HUES6 (cell line): ENCODE data around the gene C2orf74.

Source experiments
- H3K27ac ChIP-seq: 2 replicates; pipeline ENCODE4 v1.7.0; 2013; ENCODE audit warnings: low read depth, mild to moderate bottlenecking, low read length, inconsistent platforms
- H3K27me3 ChIP-seq: 2 replicates; pipeline ENCODE4 v1.6.1; 2013; ENCODE audit warnings: low read length; ENCODE audit not compliant: control insufficient read depth, insufficient read depth
- H3K36me3 ChIP-seq: 2 replicates; pipeline ENCODE4 v1.6.1; 2013; ENCODE audit warnings: low read length; ENCODE audit not compliant: control insufficient read depth, insufficient read depth
- H3K4me1 ChIP-seq: 2 replicates; pipeline ENCODE4 v1.6.1; 2013; ENCODE audit warnings: low read length; ENCODE audit not compliant: control insufficient read depth, insufficient read depth
- H3K4me3 ChIP-seq: 2 replicates; pipeline ENCODE4 v1.5.1; 2013; ENCODE audit warnings: low read depth, low read length
- H3K9ac ChIP-seq: one replicate; pipeline ENCODE4 v1.6.1; 2013; ENCODE audit warnings: mild to moderate bottlenecking, low read length
- H3K9me3 ChIP-seq: 2 replicates; pipeline ENCODE4 v1.6.1; 2013; ENCODE audit warnings: low read depth, low read length; ENCODE audit not compliant: control insufficient read depth, insufficient read depth

Gene C2orf74

DNA sequence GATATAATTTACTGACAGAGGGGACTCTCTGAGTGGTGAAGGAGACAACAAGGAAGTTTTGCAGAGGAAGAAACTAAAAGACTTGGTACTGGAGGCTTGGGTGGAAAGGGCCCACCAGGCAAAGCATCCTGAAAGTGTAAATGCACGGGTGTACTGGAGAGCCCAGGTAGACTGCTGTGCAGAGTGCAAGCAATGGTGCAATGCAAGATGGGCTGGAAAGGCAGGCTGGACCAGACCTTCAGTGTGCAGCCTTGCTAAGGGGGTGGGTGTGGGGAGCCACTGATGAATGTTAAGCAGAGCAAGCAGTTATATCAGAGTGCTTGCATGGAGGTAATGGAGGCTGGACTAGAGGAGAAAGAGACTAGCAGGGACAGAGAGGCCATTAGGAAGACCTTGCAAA lies 10.7 kb downstream of the C2orf74 start:
- Histone ChIP-seq H3K9ac (no peak overlapping the region), H3K9me3 (no peaks in the 10 kb centered on the region), H3K27me3 (peaks cover 9% of the 10 kb centered on the region), H3K36me3 (no peaks in the 10 kb centered on the region), H3K4me1 (peaks cover 5% of the 10 kb centered on the region), H3K27ac (no peak overlapping the region), H3K4me3 (no peak overlapping the region)

DNA sequence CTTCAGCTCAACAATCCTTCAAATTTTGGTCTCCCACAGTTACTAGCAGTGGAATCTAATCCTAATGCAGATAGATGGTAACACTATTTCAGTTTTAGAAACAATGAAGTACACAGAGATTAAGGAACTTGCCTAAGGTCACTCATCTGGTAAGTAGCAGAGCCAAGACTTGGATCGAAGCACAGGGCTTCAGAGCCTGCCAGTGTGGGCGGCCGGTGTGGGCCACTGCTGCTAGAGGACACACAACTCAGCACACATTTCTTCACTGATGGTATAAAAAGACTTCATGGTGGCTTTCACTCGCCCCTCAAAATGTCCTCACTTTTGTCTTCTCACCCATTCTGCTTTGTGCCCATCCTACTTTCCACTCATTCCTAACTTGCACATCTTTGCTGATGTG lies 11.1 kb downstream of the C2orf74 start:
- no peak overlapping the region for H3K9ac ChIP-seq

DNA sequence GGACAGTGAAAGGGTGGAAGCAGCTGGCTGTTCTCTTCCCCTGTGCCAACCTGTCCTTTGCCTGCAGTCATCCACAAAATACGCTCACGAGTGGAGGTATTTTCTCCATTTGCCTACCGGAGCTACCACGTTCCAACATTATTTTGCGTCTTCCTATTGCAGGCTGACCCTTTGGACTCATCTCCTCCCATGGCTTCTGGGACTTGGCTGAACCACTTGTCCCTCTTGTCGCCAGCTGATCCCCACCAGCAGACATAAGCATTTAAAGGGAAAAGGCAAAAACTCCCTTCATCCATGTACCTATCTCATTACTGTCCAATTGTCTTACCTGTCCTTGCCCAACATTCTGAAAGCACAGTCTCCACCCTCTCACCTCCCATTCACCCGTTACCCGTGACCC lies 13.0 kb downstream of the C2orf74 start:
- no peak overlapping the region for H3K4me3 ChIP-seq
- no peak overlapping the region for H3K27ac ChIP-seq
- H3K27me3 ChIP-seq: peaks cover 9% of the 10 kb centered on the region

More for the DNA sequence above, 11.1 kb downstream of the C2orf74 start:
- no peaks in the 10 kb centered on the region for H3K9me3 ChIP-seq
- no peaks in the 10 kb centered on the region for H3K36me3 ChIP-seq
- H3K4me3 ChIP-seq: no peak overlapping the region
- H3K27me3 ChIP-seq: peaks cover 9% of the 10 kb centered on the region
- H3K27ac ChIP-seq: no peak overlapping the region
- peaks cover 7% of the 10 kb centered on the region for H3K4me1 ChIP-seq

DNA sequence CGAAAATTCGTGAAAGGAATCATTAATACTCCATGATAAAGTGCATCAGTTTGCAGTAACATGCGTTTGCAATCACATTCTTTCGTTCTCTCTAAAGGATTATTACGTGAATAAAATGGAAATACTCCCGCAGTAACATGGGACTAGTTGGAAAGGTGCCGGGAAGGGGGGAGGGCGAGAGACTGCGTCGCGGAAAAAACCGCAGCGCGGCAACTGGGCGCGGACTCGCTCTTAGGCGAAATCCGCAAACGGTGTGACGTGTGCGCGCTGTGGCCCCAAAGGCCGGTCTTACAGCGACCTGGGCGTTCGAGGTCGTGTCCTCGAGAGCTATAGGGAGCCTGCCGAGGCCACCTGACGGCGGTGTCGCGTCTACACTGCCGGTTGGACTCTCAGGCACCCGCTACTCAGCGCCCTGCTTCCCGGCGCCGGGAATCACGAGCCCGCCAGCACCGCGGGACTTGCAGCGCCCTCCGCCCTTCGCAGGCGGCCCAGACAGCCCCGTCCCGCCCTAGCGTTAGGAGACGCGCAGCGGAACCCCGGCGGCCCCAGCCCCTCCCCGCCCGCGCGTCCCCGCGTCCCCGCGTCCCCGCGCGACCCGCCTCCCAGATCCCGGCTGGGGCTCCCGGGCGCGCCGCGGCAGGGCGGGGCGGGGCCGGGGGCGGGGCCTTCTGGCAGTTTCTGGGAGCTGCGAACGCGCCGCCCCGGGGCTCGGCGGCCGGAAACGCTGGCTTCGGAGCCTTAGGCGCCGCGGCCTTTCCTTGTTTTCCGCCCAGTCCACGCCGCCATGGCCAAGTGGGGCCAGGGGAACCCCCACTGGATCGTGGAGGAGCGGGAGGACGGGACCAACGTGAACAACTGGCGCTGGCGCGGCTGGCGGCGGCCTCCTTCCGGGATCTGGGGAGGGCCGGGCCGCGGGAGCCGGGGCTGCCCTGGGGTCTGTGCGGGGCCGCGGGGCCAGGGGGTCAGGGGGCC lies 15.1 kb downstream of the C2orf74 start:
- H3K9me3 ChIP-seq: no peaks in the 10 kb centered on the region
- peak overlapping the region; percentile 95 for H3K9ac ChIP-seq
- H3K4me1 ChIP-seq: peaks cover 25% of the 10 kb centered on the region
- peak overlapping the region; percentile 81 for H3K4me3 ChIP-seq
- H3K27me3 ChIP-seq: peaks cover 9% of the 10 kb centered on the region
- peak overlapping the region; percentile 96 for H3K27ac ChIP-seq
- peaks cover 33% of the 10 kb centered on the region for H3K36me3 ChIP-seq

More for the DNA sequence above, 13.0 kb downstream of the C2orf74 start:
- H3K9ac ChIP-seq: no peak overlapping the region
- H3K4me1 ChIP-seq: peaks cover 24% of the 10 kb centered on the region
- H3K9me3 ChIP-seq: no peaks in the 10 kb centered on the region
- H3K36me3 ChIP-seq: peaks cover 13% of the 10 kb centered on the region

DNA sequence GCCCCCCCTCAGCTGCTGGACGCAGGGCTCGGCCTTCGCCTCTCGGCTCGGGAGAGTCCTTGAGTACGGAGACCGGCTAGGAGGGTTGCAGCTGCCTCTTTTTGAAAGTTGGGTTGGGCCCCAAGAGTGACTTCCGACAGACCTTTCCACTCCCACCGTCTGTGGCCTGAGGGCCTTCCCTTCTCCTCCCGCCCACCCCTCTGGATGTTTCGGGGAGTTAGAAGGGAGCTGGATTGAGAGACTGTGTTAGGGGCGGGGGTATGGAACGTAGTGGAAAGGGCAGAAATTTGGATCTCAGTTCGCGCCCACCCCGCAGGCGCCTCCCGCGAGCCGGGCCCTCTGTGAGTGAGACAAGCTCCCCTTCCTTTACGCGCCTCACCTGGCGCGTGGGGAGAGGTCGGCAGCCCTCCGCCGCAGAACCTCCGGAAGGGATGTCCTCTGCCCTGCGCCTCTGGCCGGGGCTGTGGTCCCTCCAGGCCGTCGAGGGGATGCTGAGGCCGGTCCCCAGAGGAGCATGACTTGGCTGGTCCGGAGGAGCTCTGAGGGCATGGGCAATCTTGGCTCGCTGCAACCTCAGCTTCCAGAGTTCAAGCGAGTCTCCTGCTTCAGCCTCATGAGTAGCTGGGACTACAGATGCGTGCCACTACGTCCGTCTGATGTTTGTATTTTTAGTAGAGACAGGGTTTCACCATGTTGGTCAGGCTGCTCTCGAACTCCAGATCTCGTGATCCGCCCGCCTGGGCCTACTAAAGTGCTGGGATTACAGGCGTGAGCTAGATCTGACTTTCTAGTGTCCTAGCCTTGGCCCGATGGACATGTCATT lies 15.9 kb downstream of the C2orf74 start:
- peak overlapping the region; percentile 81 for H3K4me3 ChIP-seq
- peaks cover 9% of the 10 kb centered on the region for H3K27me3 ChIP-seq
- no peaks in the 10 kb centered on the region for H3K9me3 ChIP-seq
- H3K4me1 ChIP-seq: peaks cover 25% of the 10 kb centered on the region
- H3K27ac ChIP-seq: peak overlapping the region; percentile 96
- H3K36me3 ChIP-seq: peaks cover 41% of the 10 kb centered on the region
- peak overlapping the region; percentile 92 for H3K9ac ChIP-seq

DNA sequence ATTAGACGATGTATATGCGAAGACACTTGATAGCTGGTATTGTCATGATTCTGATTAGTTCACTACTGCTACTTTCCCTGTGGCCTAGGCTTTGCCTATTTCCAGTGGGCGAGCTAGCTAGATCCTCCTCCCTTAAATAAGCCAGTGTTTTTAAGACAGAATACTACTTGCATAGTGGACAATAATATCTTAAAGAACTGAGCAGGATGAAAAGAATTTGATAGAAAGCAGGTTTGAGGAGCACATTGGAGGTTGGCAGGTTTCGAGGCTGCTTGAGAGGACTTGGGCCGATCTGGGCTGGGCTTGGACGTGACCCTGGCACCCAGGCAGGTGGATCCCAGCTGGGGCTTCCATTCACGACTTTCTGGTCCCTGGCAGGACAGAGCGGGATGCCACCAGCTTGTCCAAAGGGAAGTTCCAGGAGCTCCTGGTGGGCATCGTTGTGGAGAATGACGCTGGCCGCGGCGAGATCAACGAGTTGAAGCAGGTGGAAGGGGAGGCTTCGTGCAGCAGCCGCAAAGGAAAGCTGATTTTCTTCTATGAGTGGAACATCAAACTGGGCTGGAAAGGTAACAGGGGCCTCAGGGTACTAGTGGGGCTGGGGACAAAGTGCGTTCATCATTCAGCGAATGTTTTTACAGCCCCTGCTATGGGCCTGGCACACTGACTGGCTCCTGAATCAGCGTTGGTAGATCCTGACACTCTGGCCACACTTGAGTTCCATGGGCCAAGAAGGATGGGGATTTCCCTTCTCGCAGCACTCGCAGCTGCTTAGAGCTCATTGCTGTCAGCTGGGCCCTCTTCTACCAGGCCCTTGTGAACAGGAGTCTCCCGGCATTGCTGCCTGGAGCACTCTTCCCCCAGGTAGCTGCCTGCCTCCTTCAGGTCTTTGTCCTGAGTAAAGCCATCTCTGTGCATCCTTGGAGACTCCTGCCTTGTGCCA lies 16.9 kb downstream of the C2orf74 start:
- H3K27me3 ChIP-seq: peaks cover 9% of the 10 kb centered on the region
- peaks cover 25% of the 10 kb centered on the region for H3K4me1 ChIP-seq
- no peak overlapping the region for H3K9ac ChIP-seq
- H3K27ac ChIP-seq: no peak overlapping the region
- peak overlapping the region; percentile 81 for H3K4me3 ChIP-seq
- no peaks in the 10 kb centered on the region for H3K9me3 ChIP-seq
- H3K36me3 ChIP-seq: peaks cover 50% of the 10 kb centered on the region

DNA sequence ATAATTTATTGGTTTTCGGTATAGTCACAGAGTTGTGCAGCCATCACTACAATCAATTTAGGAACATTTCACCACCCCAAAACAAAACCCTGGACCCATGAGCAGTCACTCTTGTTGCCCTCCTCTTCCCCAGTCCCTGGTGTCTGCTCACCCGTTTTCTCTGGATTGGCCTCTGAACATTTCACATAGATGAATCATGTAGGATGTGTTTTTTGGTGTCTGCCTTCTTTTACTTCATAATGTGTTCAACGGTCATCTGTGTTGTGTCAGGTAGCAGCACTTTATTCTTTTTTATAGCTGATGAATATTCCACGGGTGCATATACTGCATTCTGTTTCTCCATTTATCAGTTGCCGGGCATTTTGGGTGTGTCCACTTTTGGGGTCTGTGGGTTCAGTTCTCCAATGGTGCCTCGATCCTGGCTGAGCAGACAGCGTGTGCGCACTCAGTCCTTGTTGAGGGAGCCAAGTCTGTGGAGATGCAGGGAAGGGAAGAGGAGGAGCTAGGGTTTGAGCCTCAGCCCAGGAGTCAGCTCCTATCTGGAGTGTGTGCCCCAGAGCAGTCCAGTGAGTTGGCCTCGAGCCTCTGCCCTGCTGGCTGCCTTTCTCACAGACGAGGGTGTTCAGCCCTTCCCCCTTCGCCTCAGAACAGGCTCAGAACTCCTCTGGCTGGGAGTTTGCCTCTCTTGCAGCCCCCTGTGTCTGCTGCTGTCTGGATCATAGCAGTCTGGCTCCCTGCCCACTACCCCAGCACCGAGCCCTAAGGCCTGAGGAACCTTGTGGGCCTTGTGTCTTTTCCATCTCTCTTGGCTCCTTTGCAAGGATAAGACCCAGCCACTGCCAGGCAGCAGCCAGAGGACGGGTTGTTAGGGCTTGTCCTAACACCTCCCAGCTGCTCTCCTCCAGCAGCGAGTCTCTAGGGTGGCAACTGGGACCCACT lies 18.0 kb downstream of the C2orf74 start:
- Histone ChIP-seq H3K4me3 (peak overlapping the region; percentile 13; the same call in 1 of the 2 replicates), H3K9ac (peak overlapping the region; percentile 40), H3K27ac (peak overlapping the region; percentile 19; the same call in 1 of the 2 replicates), H3K9me3 (no peaks in the 10 kb centered on the region), H3K27me3 (peaks cover 6% of the 10 kb centered on the region), H3K4me1 (peaks cover 27% of the 10 kb centered on the region), H3K36me3 (peaks cover 61% of the 10 kb centered on the region)

DNA sequence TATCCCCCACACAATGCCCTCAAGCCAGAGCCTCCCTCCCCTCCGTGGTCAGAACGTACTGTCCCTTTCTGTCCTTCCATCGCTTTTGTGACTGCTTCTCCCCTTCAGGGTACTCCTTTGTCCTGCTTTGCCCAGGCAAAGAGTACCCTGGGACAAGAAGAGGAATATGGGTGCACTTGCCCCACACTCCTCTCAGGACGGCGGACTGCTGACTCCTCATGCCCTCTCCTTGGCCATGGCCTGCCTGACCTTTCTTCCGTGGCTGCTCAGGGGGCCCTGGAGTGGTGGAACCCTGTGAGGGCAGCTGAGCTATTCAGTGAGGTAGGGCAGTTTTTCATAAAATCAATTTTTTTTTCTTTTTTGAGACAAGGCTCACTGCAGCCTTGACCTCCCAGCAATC lies 18.7 kb downstream of the C2orf74 start:
- H3K27ac ChIP-seq: no peak overlapping the region; the same call in 1 of the 2 replicates
- peak overlapping the region; percentile 12 for H3K9ac ChIP-seq
- H3K36me3 ChIP-seq: peaks cover 68% of the 10 kb centered on the region
- H3K9me3 ChIP-seq: no peaks in the 10 kb centered on the region
- H3K27me3 ChIP-seq: peaks cover 5% of the 10 kb centered on the region
- peaks cover 32% of the 10 kb centered on the region for H3K4me1 ChIP-seq
- H3K4me3 ChIP-seq: no peak overlapping the region

DNA sequence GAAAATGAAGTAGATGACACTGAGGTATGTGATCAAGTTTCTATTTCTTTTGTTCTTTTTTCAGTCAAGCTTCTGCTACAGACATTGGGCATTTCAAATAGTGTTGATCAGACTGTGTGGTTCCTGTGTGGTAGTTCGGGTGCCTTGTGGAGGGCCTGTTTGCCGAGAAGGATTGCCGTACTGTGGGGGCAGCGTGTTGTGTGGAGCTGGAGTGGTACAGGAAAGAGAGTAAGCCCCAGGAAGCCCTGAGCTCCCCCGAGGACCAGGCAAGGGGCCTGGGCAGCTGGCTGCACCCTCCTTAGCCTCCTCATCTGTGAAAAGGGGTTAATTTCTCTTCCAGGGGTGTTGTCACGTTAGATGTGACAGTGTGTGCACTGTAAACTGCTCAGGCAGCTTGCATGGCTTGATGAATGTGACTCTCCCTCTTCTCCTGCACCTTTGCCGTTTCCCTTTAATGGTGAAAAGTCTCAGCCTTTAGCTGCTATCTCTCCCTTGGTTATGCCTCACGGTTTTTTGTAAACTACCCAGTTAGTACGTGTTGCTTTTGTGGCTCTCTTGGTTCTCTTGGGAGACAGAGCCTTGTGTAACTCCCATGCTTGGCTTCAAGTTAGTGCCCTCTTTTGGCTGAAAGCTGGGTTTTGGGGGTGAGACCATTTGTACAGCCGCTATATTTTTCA lies 19.5 kb downstream of the C2orf74 start:
- Histone ChIP-seq H3K27me3 (0 out of 2 replicates have a peak, but pooled peaks cover under 1% of the 10 kb centered on the region), H3K9ac (no peak overlapping the region), H3K36me3 (peaks cover 76% of the 10 kb centered on the region), H3K9me3 (no peaks in the 10 kb centered on the region), H3K4me3 (no peak overlapping the region), H3K4me1 (peaks cover 29% of the 10 kb centered on the region), H3K27ac (no peak overlapping the region)
